Breast epithelium (tissue), 4 donors: ENCODE results near the gene KEAP1. TPM values are rescaled to one million over a fixed set of nuclear protein-coding genes. Genes with fewer than 3 reads are reported as not detected.

Experiments used
- DNase-seq, 2 donors: peaks; one replicate each; pipeline ENCODE4 v3.0.0-alpha.2; 2019; ENCODE audit warnings: low spot score in 2 of 2
- H3K27ac ChIP-seq, 2 donors: fragments of 200-600 bp; sonication (generic) in 1 of 2; one replicate each; pipeline ENCODE4 v1.5.1; 2016 to 2019; ENCODE audit warnings: mild to moderate bottlenecking in 1 of 2
- H3K27me3 ChIP-seq, 2 donors: fragments of 200-600 bp; sonication (generic) in 1 of 2; one replicate each; pipeline versions ENCODE4 v1.5.1 to v1.6.0; 2017 to 2019; ENCODE audit warnings: control low read depth in 1 of 2, mild to moderate bottlenecking in 1 of 2
- H3K36me3 ChIP-seq: fragments of 200-600 bp; one replicate; pipeline ENCODE4 v1.5.1; 2019
- H3K4me1 ChIP-seq, 2 donors: fragments of 200-600 bp; sonication (generic); one replicate each; pipeline ENCODE4 v1.5.1; 2016 to 2019; ENCODE audit warnings: control low read depth in 1 of 2
- H3K4me3 ChIP-seq, 3 donors: fragments of 200-600 bp; sonication (generic); 1 replicate in 2 of 3; 2 replicates in 1 of 3; pipeline ENCODE4 v1.5.1; 2016 to 2019; ENCODE audit warnings: mild to moderate bottlenecking in 3 of 3, moderate library complexity in 2 of 3
- H3K9me3 ChIP-seq, 2 donors: fragments of 200-600 bp; sonication (generic) in 1 of 2; one replicate each; pipeline ENCODE4 v1.5.1; 2016 to 2019; ENCODE audit warnings: control low read depth in 1 of 2
- CTCF ChIP-seq, 3 donors: fragments of 450-650 bp; IDR thresholded peaks; one replicate each; pipeline ENCODE4 v1.5.1; 2016 to 2017; ENCODE audit warnings: antibody characterized with exemption in 3 of 3, mild to moderate bottlenecking in 3 of 3, moderate library complexity in 3 of 3
- POLR2A ChIP-seq: fragments of 450-650 bp; IDR thresholded peaks from one replicate; pipeline ENCODE4 v1.6.1; 2016; ENCODE audit warnings: antibody characterized with exemption, mild to moderate bottlenecking, moderate library complexity
- POLR2AphosphoS5 ChIP-seq, 3 donors: sonication (generic); formaldehyde crosslinking; IDR thresholded peaks; one replicate each; pipeline ENCODE4 v1.6.1; 2017; ENCODE audit warnings: antibody characterized with exemption in 3 of 3
- intact Hi-C: fragments of 100-400 bp; cut with DNase I; formaldehyde crosslinking; loops from one replicate; pipeline ENCODE4 v1.15.1; 2023; ENCODE audit warnings: low total_unique reads
- total RNA-seq, 3 donors: library from RNA; depleted of rRNA; stranded (reverse); fragments of >200 nt; gene quantifications; one replicate each; pipeline ENCODE4 v1.1.0, GENCODE V29; 2016

The KEAP1 gene
- total RNA-seq, 3 donors from 2014 or later: 52.8 to 53.6 (median 53.6) TPM

DNA sequence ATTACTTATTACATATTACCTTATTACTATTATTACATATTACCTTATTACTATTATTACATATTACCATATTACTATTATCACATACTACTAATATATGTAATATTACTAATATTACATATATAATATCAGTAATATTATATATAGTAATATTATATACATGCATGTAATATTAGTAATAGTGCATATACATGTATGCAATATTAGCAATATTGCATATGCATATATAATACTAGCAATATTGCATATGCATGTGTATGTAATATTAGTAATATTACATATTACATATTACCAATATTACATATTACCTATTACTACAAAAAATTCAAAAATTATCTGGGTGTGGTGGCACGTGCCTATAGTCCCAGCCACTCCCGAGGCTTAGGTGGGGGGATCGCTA, 60.5 kb downstream of the KEAP1 start:
- H3K27me3 ChIP-seq: no peaks in the 10 kb centered on the region
- H3K9me3 ChIP-seq: no peaks in the 10 kb centered on the region
- intact Hi-C loops: no loop called here
- H3K27ac ChIP-seq: no peak overlapping the region
- H3K4me1 ChIP-seq: no peaks in the 10 kb centered on the region
- H3K36me3 ChIP-seq: no peaks in the 10 kb centered on the region
- H3K4me3 ChIP-seq: no peak overlapping the region
- TF ChIP-seq POLR2A (no peak), POLR2AphosphoS5 (IDR thresholded peaks at IDR 0.05) (no peak), CTCF (IDR thresholded peaks at IDR 0.05) (no peak)
- DNase-seq: no peak

DNA sequence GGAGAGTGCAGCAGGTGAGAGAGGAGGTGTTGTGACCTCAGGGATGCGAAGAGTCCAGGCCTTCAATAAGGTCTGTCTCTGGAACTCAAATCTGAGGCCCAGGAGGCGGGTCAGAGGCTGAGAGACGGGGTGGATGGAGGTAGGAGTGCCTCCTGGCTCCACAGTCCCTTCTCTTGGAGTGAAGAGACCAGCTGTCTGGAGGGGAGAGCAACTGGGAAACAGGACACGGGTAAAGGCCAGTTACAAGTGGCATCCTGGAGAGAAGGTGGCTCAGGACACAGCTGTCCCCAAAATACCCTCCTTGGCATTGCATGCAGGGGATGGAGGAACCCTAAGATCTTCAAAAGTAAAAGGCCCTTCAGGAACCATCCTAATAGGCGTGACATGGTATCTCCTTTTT, 63.6 kb downstream of the KEAP1 start:
- DNase-seq: no peak
- Histone ChIP-seq H3K4me3 (no peak overlapping the region), H3K27ac (no peak overlapping the region), H3K4me1 (no peaks in the 10 kb centered on the region), H3K9me3 (no peaks in the 10 kb centered on the region), H3K36me3 (no peaks in the 10 kb centered on the region), H3K27me3 (no peaks in the 10 kb centered on the region)
- TF ChIP-seq POLR2AphosphoS5 (IDR thresholded peaks at IDR 0.05) (no peak), POLR2A (no peak), CTCF (IDR thresholded peaks at IDR 0.05) (no peak)
- intact Hi-C loops: no loop called here

Other genes with a start within 250 kb of the KEAP1 start
- 10 to 100 TPM; 20.6 to 52.2 (median 20.8) TPM for gene ICAM1, start 232.2 kb downstream of the KEAP1 start, total RNA-seq
- 1 to 10 TPM in 2 of 3 donors, not detected in 1; 1.1 to 1.6 TPM for gene ICAM4, start 216.4 kb downstream of the KEAP1 start, total RNA-seq
- gene ICAM5, start 213.4 kb downstream of the KEAP1 start, total RNA-seq: 1 to 10 TPM in 2 of 3 donors, under 1 TPM in 1; 0.64 to 1.8 (median 1.3) TPM
- gene ZGLP1, start 193.5 kb downstream of the KEAP1 start, total RNA-seq: 1 to 10 TPM; 1.3 to 4.4 (median 3.3) TPM
- 10 to 100 TPM; 14.7 to 19.9 (median 15.7) TPM for gene FDX2, start 187.3 kb downstream of the KEAP1 start, total RNA-seq
- gene RAVER1, start 169.8 kb downstream of the KEAP1 start, total RNA-seq: 10 to 100 TPM; 10.7 to 17.7 (median 12.3) TPM
- 10 to 100 TPM in 1 of 3 donors, 1 to 10 TPM in 2; 5.9 to 10.1 (median 7.9) TPM for gene ICAM3, start 163.7 kb downstream of the KEAP1 start, total RNA-seq
- 100 to 1,000 TPM in 2 of 3 donors, 10 to 100 TPM in 1; 61.6 to 109 (median 104) TPM for gene TYK2, start 122.8 kb downstream of the KEAP1 start, total RNA-seq
- 100 to 1,000 TPM; 141 to 213 (median 172) TPM for gene CDC37, start 99.8 kb downstream of the KEAP1 start, total RNA-seq
- 10 to 100 TPM in 2 of 3 donors, 1 to 10 TPM in 1; 5.6 to 20.3 (median 12.1) TPM for gene PDE4A, start 82.8 kb downstream of the KEAP1 start, total RNA-seq
- gene S1PR5, start 14.1 kb upstream of the KEAP1 start, total RNA-seq: 1 to 10 TPM in 1 of 3 donors, under 1 TPM in 2; 0.16 to 1.2 (median 0.66) TPM
- gene ATG4D, start 40.5 kb upstream of the KEAP1 start, total RNA-seq: 10 to 100 TPM; 13.1 to 18.0 (median 16.1) TPM
- 10 to 100 TPM; 16.4 to 23.6 (median 17.6) TPM for gene KRI1, start 62.7 kb upstream of the KEAP1 start, total RNA-seq
- gene CDKN2D, start 65.6 kb upstream of the KEAP1 start, total RNA-seq: 1 to 10 TPM; 5.3 to 9.4 (median 8.8) TPM
- 10 to 100 TPM in 2 of 3 donors, not detected in 1; 34.1 to 49.9 TPM for gene AP1M2, start 84.0 kb upstream of the KEAP1 start, total RNA-seq
- 10 to 100 TPM; 63.0 to 92.5 (median 67.5) TPM for gene SLC44A2, start 122.2 kb upstream of the KEAP1 start, total RNA-seq
- 100 to 1,000 TPM in 2 of 3 donors, 10 to 100 TPM in 1; 80.2 to 166 (median 115) TPM for gene ILF3, start 151.0 kb upstream of the KEAP1 start, total RNA-seq
- gene QTRT1, start 198.1 kb upstream of the KEAP1 start, total RNA-seq: 10 to 100 TPM; 29.0 to 47.5 (median 31.2) TPM
- 10 to 100 TPM; 83.1 to 98.6 (median 84.5) TPM for gene DNM2, start 214.7 kb upstream of the KEAP1 start, total RNA-seq